ENCODE results near the gene KCNK13. TPM values are rescaled to one million over a fixed set of nuclear protein-coding genes. Genes with fewer than 3 reads are reported as not detected.

KCNK13 gene
- total and polyA plus RNA-seq, 9 of the 15 experiments (the other 6 are each of a cell fraction or from before 2014, with no cell fraction given): 0.03 to 0.05 TPM; not detected in 7

- no peak for TF ChIP-seq RERE (CRISPR knock-in tag; IDR thresholded peaks at IDR 0.05; ENCODE audit: borderline replicate concordance)
- no peak for TF ChIP-seq RBFOX2 (IDR thresholded peaks at IDR 0.05; ENCODE audit: low read depth, low read length)
- no peak for TF ChIP-seq ZFPM2 (CRISPR knock-in tag; IDR thresholded peaks at IDR 0.05)
- TF ChIP-seq NFRKB (IDR thresholded peaks at IDR 0.05; ENCODE audit: low read depth): no peak
- no peak for TF ChIP-seq HLTF (IDR thresholded peaks at IDR 0.05)
- TF ChIP-seq MECOM (CRISPR knock-in tag; IDR thresholded peaks at IDR 0.05): no peak
- TF ChIP-seq HNRNPK (IDR thresholded peaks at IDR 0.05; ENCODE audit: low read depth, low read length, poor library complexity, severe bottlenecking): no peak
- no peak for TF ChIP-seq MXD1 (CRISPR knock-in tag; IDR thresholded peaks at IDR 0.05; ENCODE audit: borderline replicate concordance, poor library complexity, severe bottlenecking)
- no peak for TF ChIP-seq C11orf30 (IDR thresholded peaks at IDR 0.05; ENCODE audit: low read depth)
- TF ChIP-seq, protein P1, sequence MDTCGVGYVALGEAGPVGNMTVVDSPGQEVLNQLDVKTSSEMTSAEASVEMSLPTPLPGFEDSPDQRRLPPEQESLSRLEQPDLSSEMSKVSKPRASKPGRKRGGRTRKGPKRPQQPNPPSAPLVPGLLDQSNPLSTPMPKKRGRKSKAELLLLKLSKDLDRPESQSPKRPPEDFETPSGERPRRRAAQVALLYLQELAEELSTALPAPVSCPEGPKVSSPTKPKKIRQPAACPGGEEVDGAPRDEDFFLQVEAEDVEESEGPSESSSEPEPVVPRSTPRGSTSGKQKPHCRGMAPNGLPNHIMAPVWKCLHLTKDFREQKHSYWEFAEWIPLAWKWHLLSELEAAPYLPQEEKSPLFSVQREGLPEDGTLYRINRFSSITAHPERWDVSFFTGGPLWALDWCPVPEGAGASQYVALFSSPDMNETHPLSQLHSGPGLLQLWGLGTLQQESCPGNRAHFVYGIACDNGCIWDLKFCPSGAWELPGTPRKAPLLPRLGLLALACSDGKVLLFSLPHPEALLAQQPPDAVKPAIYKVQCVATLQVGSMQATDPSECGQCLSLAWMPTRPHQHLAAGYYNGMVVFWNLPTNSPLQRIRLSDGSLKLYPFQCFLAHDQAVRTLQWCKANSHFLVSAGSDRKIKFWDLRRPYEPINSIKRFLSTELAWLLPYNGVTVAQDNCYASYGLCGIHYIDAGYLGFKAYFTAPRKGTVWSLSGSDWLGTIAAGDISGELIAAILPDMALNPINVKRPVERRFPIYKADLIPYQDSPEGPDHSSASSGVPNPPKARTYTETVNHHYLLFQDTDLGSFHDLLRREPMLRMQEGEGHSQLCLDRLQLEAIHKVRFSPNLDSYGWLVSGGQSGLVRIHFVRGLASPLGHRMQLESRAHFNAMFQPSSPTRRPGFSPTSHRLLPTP (IDR thresholded peaks at IDR 0.05; ENCODE audit: borderline replicate concordance, extremely low read depth, insufficient read length): no peak
Measured at GRCh38 chr14:90060312-90060964, 1.4 kb upstream of the KCNK13 start (continued).
